Stimulated activated CD8-positive, alpha-beta memory T cell treated with anti-CD3 and anti-CD28 coated beads, Interleukin-7, amount 100 ng/mL, for 48 hours (primary cell): ENCODE measurements around the gene IGSF3.

Experiments
- DNase-seq, 2 donors: peaks; one replicate each; pipeline ENCODE4 v3.0.0-alpha.2; 2020; ENCODE audit warnings: low read depth in 1 of 2; ENCODE audit errors: extremely low read depth in 1 of 2

The IGSF3 gene

GRCh38 chr1:116532671-116533428 is 134.7 kb downstream of the IGSF3 start:
- no peak for DNase-seq

GRCh38 chr1:116531917-116532316 is 135.6 kb downstream of the IGSF3 start:
- DNase-seq, result no peak

- DNase-seq, result no peak
These were observed 137.9 kb downstream of the IGSF3 start for GRCh38 chr1:116529681-116530080.

- no peak for DNase-seq
These were observed 138.3 kb downstream of the IGSF3 start for GRCh38 chr1:116529199-116529631.

- DNase-seq, result no peak
These were observed 139.0 kb downstream of the IGSF3 start for GRCh38 chr1:116528329-116529083.

GRCh38 chr1:116525440-116525839 is 142.1 kb downstream of the IGSF3 start:
- DNase-seq, result no peak
